K562 (cell line): ENCODE data around the gene APOO. TPM values are rescaled to one million over a fixed set of nuclear protein-coding genes. Genes with fewer than 3 reads are reported as not detected.

ENCODE experiments used
- ATAC-seq: fragments of 200-7000 bp; cut with Tn5 transposase; 3 replicates; pipeline ENCODE4 v1.9.1; 2020; ENCODE audit warnings: moderate library complexity
- BruUV-seq: library from RNA; stranded (reverse); fragments of 400-500 nt; replicated peaks from 2 replicates; lab custom pipeline; 2021; lab: Mats Ljungman, UMichigan
- CTCF ChIA-PET: fragments of 300-600 bp; formaldehyde crosslinking; extraction: SDS; loops from one replicate; lab custom pipeline; 2021; ENCODE audit warnings: low intra/inter-chr PET ratio; lab: Yijun Ruan, JAX
- POLR2A ChIA-PET: fragments of 300-600, 350-650 bp; sonication (Branson Sonifier 250); formaldehyde crosslinking; extraction: SDS; loops from one replicate; lab custom pipeline; 2021; ENCODE audit warnings: antibody characterized with exemption, inconsistent platforms; lab: Yijun Ruan, JAX
- DNase-seq, 4 experiments: peaks; one replicate each; pipeline versions ENCODE4 v3.0.0 to v3.0.0-alpha.2; 2011 to 2018; ENCODE audit warnings: low spot score in 3 of 4, mixed read lengths in 3 of 4; ENCODE audit errors: extremely low read depth in 1 of 4
- FAIRE-seq: peaks from 2 replicates; lab custom pipeline; 2011; peaks lifted over from hg19 to GRCh38; lab: Jason Lieb, UNC
- H2AFZ ChIP-seq: 2 replicates; pipeline ENCODE4 v1.6.0; 2011; ENCODE audit warnings: low read depth, low read length, control low read depth, inconsistent platforms
- H3K27ac ChIP-seq: fragments of 200-600 bp; 3 replicates; pipeline ENCODE4 v1.8.0; 2011; ENCODE audit warnings: low read depth, mild to moderate bottlenecking, control low read depth, inconsistent platforms, low read length, moderate library complexity, mixed read lengths; ENCODE audit errors: extremely low read depth
- H3K27me3 ChIP-seq, 2 experiments: fragments of 300-600 bp in 1 of 2; 2 replicates in 1 of 2; 3 replicates in 1 of 2; pipeline versions ENCODE4 v1.6.0 to v1.8.0; 2011; ENCODE audit warnings: inconsistent platforms in 2 of 2, low read length in 2 of 2, mild to moderate bottlenecking in 1 of 2, mixed read lengths in 1 of 2, moderate library complexity in 1 of 2; ENCODE audit not compliant: control insufficient read depth in 2 of 2, insufficient read depth in 2 of 2
- H3K36me3 ChIP-seq: fragments of 300-600 bp; 3 replicates; pipeline ENCODE4 v1.8.0; 2011; ENCODE audit warnings: mild to moderate bottlenecking, low read length, inconsistent platforms; ENCODE audit not compliant: control insufficient read depth, insufficient read depth
- H3K4me1 ChIP-seq, 2 experiments: fragments of 200-600 bp in 1 of 2; replicated peaks in 1 of 2; 2 replicates in 1 of 2; 3 replicates in 1 of 2; pipeline versions ENCODE4 v1.5.1 to v1.8.0; 2011; ENCODE audit warnings: inconsistent platforms in 2 of 2, low read length in 2 of 2, mild to moderate bottlenecking in 1 of 2, mixed read lengths in 1 of 2, moderate library complexity in 1 of 2; ENCODE audit not compliant: control insufficient read depth in 2 of 2, insufficient read depth in 2 of 2
- H3K4me2 ChIP-seq: 2 replicates; pipeline ENCODE4 v1.6.1; 2011; ENCODE audit warnings: low read length, control low read depth, inconsistent platforms, mixed read lengths; ENCODE audit not compliant: insufficient read depth
- H3K4me3 ChIP-seq: fragments of 200-600 bp; sonication (generic), shearing (Covaris generic); 2 replicates; pipeline ENCODE4 v1.5.1; 2016; ENCODE audit warnings: control low read depth, inconsistent platforms
- H3K79me2 ChIP-seq: fragments of 200-600 bp; 3 replicates; pipeline ENCODE4 v1.8.0; 2011; ENCODE audit warnings: low read length, inconsistent platforms; ENCODE audit not compliant: control insufficient read depth, insufficient read depth
- H3K9ac ChIP-seq, 2 experiments: 2 replicates each; pipeline versions ENCODE4 v1.6.0 to v1.6.1; 2011; ENCODE audit warnings: low read depth in 2 of 2, low read length in 2 of 2, control low read depth in 1 of 2, inconsistent platforms in 1 of 2, mild to moderate bottlenecking in 1 of 2, mixed read lengths in 1 of 2; ENCODE audit not compliant: insufficient read depth in 1 of 2
- H3K9me1 ChIP-seq: one replicate; pipeline ENCODE4 v1.6.0; 2011; ENCODE audit warnings: inconsistent platforms, mild to moderate bottlenecking, low read length, moderate library complexity; ENCODE audit not compliant: control insufficient read depth, insufficient read depth
- H3K9me3 ChIP-seq: replicated peaks from 2 replicates; pipeline ENCODE4 v1.5.1; 2011; ENCODE audit warnings: low read depth, low read length, inconsistent platforms; ENCODE audit not compliant: control insufficient read depth, insufficient read depth
- H4K20me1 ChIP-seq: replicated peaks from 2 replicates; pipeline ENCODE4 v1.6.1; 2011; ENCODE audit warnings: low read length, inconsistent platforms, mixed read lengths; ENCODE audit not compliant: control insufficient read depth, insufficient read depth
- CC2D1A ChIP-seq: fragments of 450-650 bp; IDR thresholded peaks from 2 replicates; pipeline ENCODE4 v1.6.1; 2017; ENCODE audit warnings: mild to moderate bottlenecking
- CEBPZ ChIP-seq: fragments of 150-350 bp; IDR thresholded peaks from 2 replicates; pipeline ENCODE4 v1.6.1; 2014; ENCODE audit warnings: low read depth, mild to moderate bottlenecking, low read length, borderline replicate concordance
- CTCF ChIP-seq, 3 experiments: IDR thresholded peaks in 2 of 3; conservative IDR thresholded peaks in 1 of 3; 2 replicates each; pipeline ENCODE4 v1.5.1; 2011 to 2012; ENCODE audit warnings: low read length in 3 of 3, mild to moderate bottlenecking in 3 of 3, control low read depth in 2 of 3, improper control_type of control experiment in 1 of 3, inconsistent platforms in 1 of 3, low read depth in 1 of 3, mixed read lengths in 1 of 3, moderate library complexity in 1 of 3; ENCODE audit not compliant: insufficient read depth in 2 of 3
- E2F3 ChIP-seq: fragments of 250-450 bp; sonication (Bioruptor Pico); IDR thresholded peaks from 2 replicates; pipeline ENCODE4 v1.4.0; 2020; ENCODE audit warnings: mild to moderate bottlenecking
- EP400 ChIP-seq: fragments of 450-650 bp; IDR thresholded peaks from 2 replicates; pipeline ENCODE4 v1.6.1; 2017; ENCODE audit warnings: antibody characterized with exemption, mild to moderate bottlenecking, moderate library complexity
- MTF1 ChIP-seq: fragments of 250-450 bp; sonication (Bioruptor Pico); IDR thresholded peaks from 2 replicates; pipeline ENCODE4 v1.9.0; 2021; ENCODE audit warnings: moderate library complexity, mild to moderate bottlenecking, inconsistent platforms, borderline replicate concordance
- MXD1 ChIP-seq: fragments of 250-450 bp; sonication (Bioruptor Pico); IDR thresholded peaks from 2 replicates; pipeline ENCODE4 v1.8.0; 2021; ENCODE audit warnings: borderline replicate concordance, mild to moderate bottlenecking, moderate library complexity; ENCODE audit not compliant: poor library complexity, severe bottlenecking
- MYC ChIP-seq, 2 experiments: fragments of 250-450 bp in 1 of 2; sonication (Bioruptor Pico) in 1 of 2; IDR thresholded peaks; 2 replicates each; pipeline versions ENCODE4 v1.5.1 to v1.6.1; 2012 to 2021; ENCODE audit warnings: low read depth in 2 of 2, borderline replicate concordance in 1 of 2, improper control_type of control experiment in 1 of 2, low read length in 1 of 2, mild to moderate bottlenecking in 1 of 2, moderate library complexity in 1 of 2
- POLR2A ChIP-seq: fragments of 450-650 bp; conservative IDR thresholded peaks from 2 replicates; pipeline ENCODE4 v1.6.1; 2016
- SMC3 ChIP-seq: conservative IDR thresholded peaks from 2 replicates; pipeline ENCODE4 v1.6.1; 2011; ENCODE audit warnings: low read depth, low read length, improper control_type of control experiment; ENCODE audit not compliant: insufficient read depth
- XRCC5 ChIP-seq: fragments of 200-400 bp; formaldehyde crosslinking; IDR thresholded peaks from 2 replicates; pipeline ENCODE4 v1.6.1; 2017; ENCODE audit warnings: low read depth, mild to moderate bottlenecking, low read length
- ZFP36 ChIP-seq: fragments of 150-350 bp; IDR thresholded peaks from 2 replicates; pipeline ENCODE4 v1.6.1; 2018; ENCODE audit warnings: low read length, low read depth; ENCODE audit not compliant: partially characterized antibody
- ZNF347 ChIP-seq: fragments of 450-650 bp; formaldehyde crosslinking; IDR thresholded peaks from 2 replicates; pipeline ENCODE4 v1.4.0; 2020; ENCODE audit warnings: low read depth, mild to moderate bottlenecking, moderate library complexity
- WGBS: fragments of 100-300 bp; shearing (Covaris generic); methylation state at CpG from one replicate; pipeline ENCODE4 v1.1.6; 2016; ENCODE audit warnings: low coverage, mixed read lengths; ENCODE audit not compliant: insufficient coverage; ENCODE audit errors: missing lambda C conversion rate; 5-methylcytosine and 5-hydroxymethylcytosine counted together
- in situ Hi-C: fragments of 300-500 bp; cut with MboI; formaldehyde crosslinking; loops from 4 replicates; pipeline ENCODE4 v1.15.0; 2018; ENCODE audit warnings: inconsistent platforms, mixed read lengths
- intact Hi-C: fragments of 100-400 bp; cut with micrococcal nuclease; formaldehyde crosslinking; loops from 2 replicates; pipeline ENCODE4 v1.14.2; 2022
- polyA plus RNA-seq, 8 experiments: library from polyadenylated mRNA; depleted of rRNA in 4 of 8; stranded (reverse) in 5 of 8; unstranded in 3 of 8; fragments of >200 nt; fragmentation: Nextera tagmentation in 2 of 8; fragmentation: Illumina TruSeq in 1 of 8; extraction: Ambion mirVana in 2 of 8; extraction: Trizol in 1 of 8; gene quantifications; 2 replicates each; pipeline versions ENCODE4 v1.2.1 to v1.2.3, GENCODE V29; 2011 to 2014; ENCODE audit warnings: inconsistent platforms in 1 of 8, missing spikeins in 1 of 8
- total RNA-seq, 7 experiments: library from RNA; depleted of rRNA in 6 of 7; stranded (reverse); fragments of >200 nt in 6 of 7; fragmentation: Illumina TruSeq in 2 of 7; extraction: Trizol in 2 of 7; gene quantifications; 2 replicates each; pipeline versions ENCODE4 v1.2.1 to v1.2.3, GENCODE V29; 2011 to 2021; ENCODE audit warnings: low replicate concordance in 1 of 7
- TF ChIP-seq, protein P1 (sequence below): fragments of 200-800 bp; sonication (Bioruptor generic); IDR thresholded peaks from 2 replicates; pipeline ENCODE4 v1.6.1; 2017; ENCODE audit warnings: missing genetic modification characterization, missing compliant biosample characterization

Gene APOO
- total and polyA plus RNA-seq, 9 of the 15 experiments (the other 6 are each of a cell fraction or from before 2014, with no cell fraction given): 37.3 to 76.4 (median 60.8) TPM

DNA sequence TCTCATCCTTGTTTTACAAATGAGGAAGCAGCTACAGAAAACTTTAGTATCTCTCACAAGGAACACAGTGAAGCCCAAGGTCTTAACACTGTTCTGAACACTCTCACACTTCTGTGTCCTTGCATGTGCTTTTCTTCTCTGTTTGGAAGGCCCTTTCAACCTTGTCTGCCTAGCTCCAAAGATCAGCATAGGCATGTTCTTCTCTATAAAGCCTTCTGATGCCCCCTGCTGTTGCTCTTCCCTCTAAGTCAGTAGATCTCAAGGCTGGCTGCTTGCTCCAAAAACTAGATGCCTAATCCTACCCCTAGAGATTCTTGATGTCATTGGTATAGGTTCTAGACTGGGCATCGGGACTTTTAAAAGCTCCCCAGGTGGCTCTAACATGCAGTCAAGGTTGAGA is 5.9 kb downstream of the APOO start:
- ChIA-PET CTCF (interaction anchor here (1.1 to 4.0 kb wide), 4 partner anchors 120 to 208 kb away, joined by 4 to 74 read pairs (median 32); partner anchors contain the start of gene SAT1), POLR2A (interaction anchor here (0.6 to 1.8 kb wide), 10 partner anchors 13 to 1813 kb away, joined by 3 to 21 read pairs (median 3); partner anchors contain the start of gene SAT1)
- FAIRE-seq (peak; percentile 77), ATAC-seq (peak; percentile 94), DNase-seq (peak; percentile 13 to 75 (median 36))
- Histone ChIP-seq H3K27ac (no peak overlapping the region), H3K36me3 (peaks cover 6% of the 10 kb centered on the region; the same call in 1 of the 3 replicates), H4K20me1 (peaks cover 3% of the 10 kb centered on the region), H3K9me3 (no peaks in the 10 kb centered on the region), H3K9ac (no peak overlapping the region), H3K4me1 (peaks cover 2 to 18% of the 10 kb centered on the region in 2 experiments; a peak in 3 of 5 replicates), H3K27me3 (no peaks in the 10 kb centered on the region), H3K9me1 (no peaks in the 10 kb centered on the region), H3K4me2 (no peak overlapping the region), H2AFZ (no peak overlapping the region), H3K79me2 (peaks cover 43% of the 10 kb centered on the region), H3K4me3 (no peak overlapping the region)
- 0% methylated on average over 1 of the region's 1 CpG for WGBS
- in situ Hi-C loops: loop anchor here (5.0 kb wide), 3 partner anchors 120 to 210 kb away; partner anchors contain the start of gene SAT1
- intact Hi-C loops: loop anchor here (1.0 to 5.0 kb wide), 4 partner anchors 60 to 208 kb away; partner anchors contain the start of gene SAT1
- BruUV-seq: no TSS peak
- TF ChIP-seq CEBPZ (no peak), CC2D1A (peak; percentile 68), MXD1 (CRISPR knock-in tag) (no peak), MTF1 (CRISPR knock-in tag) (no peak), E2F3 (CRISPR knock-in tag) (no peak), XRCC5 (no peak), CTCF (IDR thresholded peaks at IDR 0.05 in 2 of 3, conservative IDR thresholded peaks at IDR 0.05 in 1 of 3; ENCODE audit: insufficient read depth in 2 of 3, low read depth in 1 of 3, low read length in 3 of 3) (peak; percentile 56 to 79 (median 73)), SMC3 (peak; percentile 79), ZFP36 (no peak), ZNF347 (CRISPR knock-in tag) (no peak), POLR2A (no peak), EP400 (no peak), MYC (IDR thresholded peaks at IDR 0.05; ENCODE audit: low read depth, low read length) (peak; percentile 41; the same call in 1 of the 2 replicates), MYC (CRISPR knock-in tag; IDR thresholded peaks at IDR 0.05; ENCODE audit: borderline replicate concordance, low read depth) (no peak)
- TF ChIP-seq, protein P1, sequence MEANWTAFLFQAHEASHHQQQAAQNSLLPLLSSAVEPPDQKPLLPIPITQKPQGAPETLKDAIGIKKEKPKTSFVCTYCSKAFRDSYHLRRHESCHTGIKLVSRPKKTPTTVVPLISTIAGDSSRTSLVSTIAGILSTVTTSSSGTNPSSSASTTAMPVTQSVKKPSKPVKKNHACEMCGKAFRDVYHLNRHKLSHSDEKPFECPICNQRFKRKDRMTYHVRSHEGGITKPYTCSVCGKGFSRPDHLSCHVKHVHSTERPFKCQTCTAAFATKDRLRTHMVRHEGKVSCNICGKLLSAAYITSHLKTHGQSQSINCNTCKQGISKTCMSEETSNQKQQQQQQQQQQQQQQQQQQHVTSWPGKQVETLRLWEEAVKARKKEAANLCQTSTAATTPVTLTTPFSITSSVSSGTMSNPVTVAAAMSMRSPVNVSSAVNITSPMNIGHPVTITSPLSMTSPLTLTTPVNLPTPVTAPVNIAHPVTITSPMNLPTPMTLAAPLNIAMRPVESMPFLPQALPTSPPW (CRISPR knock-in tag): peak; percentile 48
